Memory B cell (primary cell): ENCODE results near the gene SORCS2.

Experiments used
- ATAC-seq: fragments of 150-1000 bp; cut with Tn5 transposase; 2 replicates; pipeline ENCODE4 v1.10.0; 2021; ENCODE audit warnings: low read depth, mild to moderate bottlenecking, moderate library complexity
- DNase-seq, 2 donors: peaks; one replicate each; pipeline ENCODE4 v3.0.0; 2022; ENCODE audit warnings: low spot score in 2 of 2
- H3K27ac Mint-ChIP-seq: one replicate; pipeline ENCODE4 v1.8.0; 2022; ENCODE audit warnings: mild to moderate bottlenecking, moderate library complexity, mixed read lengths
- H3K27me3 Mint-ChIP-seq: one replicate; pipeline ENCODE4 v1.8.0; 2022; ENCODE audit warnings: mixed read lengths
- H3K36me3 Mint-ChIP-seq: one replicate; pipeline ENCODE4 v1.8.0; 2022; ENCODE audit warnings: mild to moderate bottlenecking, mixed read lengths
- H3K4me1 Mint-ChIP-seq: one replicate; pipeline ENCODE4 v1.8.0; 2022; ENCODE audit warnings: mixed read lengths
- H3K4me3 Mint-ChIP-seq: one replicate; pipeline ENCODE4 v1.8.0; 2022; ENCODE audit warnings: mild to moderate bottlenecking, moderate library complexity, mixed read lengths
- H3K9me3 Mint-ChIP-seq: one replicate; pipeline ENCODE4 v1.8.0; 2022; ENCODE audit warnings: mixed read lengths

Gene SORCS2

DNA sequence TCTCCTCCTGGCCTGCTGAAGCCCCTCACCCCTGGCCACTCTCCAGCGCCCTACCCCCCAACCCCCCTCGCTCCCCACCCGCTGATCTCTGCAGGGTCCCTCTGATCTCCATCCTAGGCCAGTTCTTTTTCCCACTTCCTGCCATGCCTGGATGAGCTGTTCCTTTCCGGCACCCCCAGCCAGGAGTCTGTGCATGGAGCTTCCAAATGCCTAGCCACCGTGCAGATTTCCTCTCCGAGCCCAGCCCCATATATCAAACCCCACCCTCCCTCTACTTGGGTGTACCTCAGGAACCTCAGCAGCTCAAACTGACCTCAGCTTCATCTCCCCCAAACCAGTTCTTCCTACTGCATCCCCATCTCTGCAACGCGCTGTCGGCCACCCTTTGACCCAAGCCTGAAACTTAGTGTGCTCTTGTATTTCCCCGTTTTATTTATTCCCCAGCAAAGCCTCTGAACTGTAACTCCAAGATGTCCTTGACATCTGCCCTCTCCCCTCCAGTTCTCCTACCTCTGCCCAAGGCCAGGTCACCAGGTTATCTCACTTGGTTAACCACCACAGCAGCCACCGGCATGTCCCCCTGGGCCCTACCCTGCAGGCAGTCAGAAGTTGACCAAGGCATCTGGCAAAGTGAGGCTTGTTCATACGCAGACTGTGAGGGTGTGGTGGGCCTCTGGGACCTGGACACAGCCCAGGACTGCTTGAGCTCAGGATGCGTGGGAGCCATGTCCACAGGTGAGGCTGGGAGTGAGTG, 437.3 kb downstream of the SORCS2 start:
- no peak overlapping the region for H3K4me3 Mint-ChIP-seq

DNA sequence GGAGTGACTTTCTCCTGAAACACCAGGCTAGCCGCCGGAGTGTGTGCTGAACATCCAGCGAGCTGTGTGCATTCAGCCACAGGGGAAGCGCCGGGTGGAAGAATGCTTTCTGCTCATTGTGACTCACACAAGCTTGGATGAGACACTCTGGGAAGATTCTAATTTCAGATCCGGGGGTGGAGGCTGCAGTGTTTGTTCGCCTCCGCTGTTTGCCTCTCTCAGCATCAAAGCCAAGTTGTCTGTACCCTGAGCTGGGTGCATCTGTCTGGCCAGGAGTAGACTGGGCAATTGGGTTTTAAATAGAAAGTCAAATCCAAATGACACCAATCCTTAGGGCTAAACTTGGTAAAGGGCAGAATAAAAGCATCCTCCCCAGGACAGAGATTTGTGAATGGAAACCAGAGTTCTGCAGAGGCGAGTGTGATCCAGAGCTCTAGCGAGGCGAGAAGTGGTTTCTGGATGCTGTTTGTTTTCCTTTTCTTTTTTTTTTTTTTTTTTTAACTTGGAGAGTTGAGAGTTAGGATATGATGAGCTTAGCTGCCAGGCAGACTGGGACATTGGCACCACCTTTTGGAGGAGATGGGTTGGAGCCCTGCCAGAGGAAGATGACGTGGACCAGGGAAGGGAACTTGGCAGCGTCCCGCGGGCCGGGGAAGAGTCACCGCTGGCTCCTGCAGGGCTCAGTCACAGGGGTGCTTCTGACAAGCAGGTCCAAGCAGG, 438.4 kb downstream of the SORCS2 start:
- Mint-ChIP-seq H3K4me3 (no peak overlapping the region), H3K27ac (no peak overlapping the region), H3K36me3 (peaks cover 3% of the 10 kb centered on the region), H3K27me3 (peaks cover 2% of the 10 kb centered on the region), H3K4me1 (no peaks in the 10 kb centered on the region), H3K9me3 (peaks cover 3% of the 10 kb centered on the region)
- ATAC-seq = no peak
- DNase-seq = no peak

More for the DNA sequence above, 437.3 kb downstream of the SORCS2 start:
- no peak overlapping the region for H3K27ac Mint-ChIP-seq
- peaks cover 5% of the 10 kb centered on the region for H3K27me3 Mint-ChIP-seq
- H3K36me3 Mint-ChIP-seq = peaks cover 3% of the 10 kb centered on the region
- peaks cover 6% of the 10 kb centered on the region for H3K9me3 Mint-ChIP-seq
- DNase-seq (no peak), ATAC-seq (no peak)
- no peaks in the 10 kb centered on the region for H3K4me1 Mint-ChIP-seq

DNA sequence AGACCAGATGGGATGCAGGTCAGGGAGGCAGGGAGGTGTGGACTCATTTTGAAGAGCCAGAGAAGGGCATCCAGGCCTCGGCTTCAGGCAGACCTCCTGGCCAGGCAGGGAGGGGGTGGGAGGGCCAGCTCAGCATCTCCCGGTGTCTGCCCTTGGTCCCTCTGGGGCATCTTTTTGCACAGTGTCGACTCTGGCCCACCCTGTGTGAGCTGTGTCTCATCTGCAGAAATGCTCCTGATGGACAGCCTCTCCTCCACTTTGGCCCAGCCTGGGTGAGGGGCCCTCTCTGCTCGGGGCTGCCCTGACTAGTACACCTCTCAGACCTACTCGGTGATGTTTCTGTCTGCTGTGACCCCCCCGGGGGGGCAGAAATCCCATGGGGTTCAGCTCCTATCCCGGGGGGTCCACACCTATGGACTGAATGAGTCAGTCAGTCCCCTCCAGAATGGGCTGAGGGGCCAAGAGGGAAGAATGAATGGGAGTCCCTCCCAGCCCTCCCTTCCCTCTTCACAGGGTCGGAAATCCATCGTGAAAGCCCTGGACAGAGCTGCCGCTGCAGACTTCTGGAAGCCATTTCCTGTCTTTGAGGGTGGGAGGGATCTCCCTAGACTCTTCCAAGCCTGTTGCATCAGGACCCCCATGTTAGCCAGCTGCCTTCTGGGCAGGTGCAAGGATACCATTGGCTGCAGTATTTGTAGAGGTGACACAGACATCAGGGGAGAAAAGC, 439.1 kb downstream of the SORCS2 start:
- Mint-ChIP-seq H3K36me3 (peaks cover 3% of the 10 kb centered on the region), H3K27me3 (peaks cover 2% of the 10 kb centered on the region), H3K9me3 (peaks cover 3% of the 10 kb centered on the region), H3K4me1 (no peaks in the 10 kb centered on the region), H3K27ac (no peak overlapping the region), H3K4me3 (no peak overlapping the region)
- DNase-seq = no peak
- no peak for ATAC-seq

DNA sequence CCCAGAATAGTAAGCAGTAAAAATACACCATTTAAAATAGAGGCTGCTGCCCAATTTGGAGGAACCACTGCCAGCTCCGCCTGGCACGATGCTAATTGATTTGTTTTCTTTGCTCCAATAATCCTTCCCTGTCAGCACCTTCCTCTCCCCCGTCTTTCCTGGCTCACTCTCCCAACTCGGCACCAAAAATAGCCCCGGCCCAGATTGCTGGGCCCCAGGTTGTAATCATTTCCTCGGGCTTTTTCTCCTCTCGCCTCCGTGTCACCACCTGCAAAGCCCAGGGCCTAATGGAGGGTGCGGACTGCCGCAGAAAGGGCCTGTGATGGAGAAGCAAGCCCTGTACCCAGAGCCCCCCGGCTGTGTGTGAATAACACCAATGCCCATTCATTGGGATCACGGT, 440.0 kb downstream of the SORCS2 start:
- H3K36me3 Mint-ChIP-seq = peaks cover 3% of the 10 kb centered on the region
- ATAC-seq (no peak), DNase-seq (no peak)
- no peaks in the 10 kb centered on the region for H3K4me1 Mint-ChIP-seq
- peaks cover 3% of the 10 kb centered on the region for H3K9me3 Mint-ChIP-seq
- peaks cover 2% of the 10 kb centered on the region for H3K27me3 Mint-ChIP-seq
- no peak overlapping the region for H3K27ac Mint-ChIP-seq
- no peak overlapping the region for H3K4me3 Mint-ChIP-seq

DNA sequence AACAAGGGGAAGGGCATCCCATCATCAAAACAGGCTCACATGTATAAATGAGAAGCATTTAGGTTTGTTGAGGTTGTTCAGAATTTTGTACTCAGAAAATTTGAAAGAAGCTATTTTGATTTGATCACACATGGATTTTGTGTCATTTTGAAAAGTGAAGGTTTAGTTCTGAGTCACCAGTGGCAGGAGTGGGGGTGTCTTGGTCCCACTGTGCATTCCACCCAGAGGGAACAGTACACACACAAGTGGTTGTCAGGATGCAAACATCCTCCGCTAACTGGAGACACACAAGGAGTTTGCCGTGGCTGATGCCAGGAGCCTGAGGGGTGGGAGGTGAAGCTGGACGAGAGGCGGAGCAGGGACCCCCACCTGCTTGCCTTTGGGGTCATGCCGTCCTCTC, 440.6 kb downstream of the SORCS2 start:
- peaks cover 2% of the 10 kb centered on the region for H3K27me3 Mint-ChIP-seq
- no peak overlapping the region for H3K27ac Mint-ChIP-seq
- H3K4me3 Mint-ChIP-seq = no peak overlapping the region
- H3K4me1 Mint-ChIP-seq = no peaks in the 10 kb centered on the region
- peaks cover 3% of the 10 kb centered on the region for H3K9me3 Mint-ChIP-seq
- H3K36me3 Mint-ChIP-seq = peaks cover 3% of the 10 kb centered on the region
- DNase-seq (no peak), ATAC-seq (no peak)

DNA sequence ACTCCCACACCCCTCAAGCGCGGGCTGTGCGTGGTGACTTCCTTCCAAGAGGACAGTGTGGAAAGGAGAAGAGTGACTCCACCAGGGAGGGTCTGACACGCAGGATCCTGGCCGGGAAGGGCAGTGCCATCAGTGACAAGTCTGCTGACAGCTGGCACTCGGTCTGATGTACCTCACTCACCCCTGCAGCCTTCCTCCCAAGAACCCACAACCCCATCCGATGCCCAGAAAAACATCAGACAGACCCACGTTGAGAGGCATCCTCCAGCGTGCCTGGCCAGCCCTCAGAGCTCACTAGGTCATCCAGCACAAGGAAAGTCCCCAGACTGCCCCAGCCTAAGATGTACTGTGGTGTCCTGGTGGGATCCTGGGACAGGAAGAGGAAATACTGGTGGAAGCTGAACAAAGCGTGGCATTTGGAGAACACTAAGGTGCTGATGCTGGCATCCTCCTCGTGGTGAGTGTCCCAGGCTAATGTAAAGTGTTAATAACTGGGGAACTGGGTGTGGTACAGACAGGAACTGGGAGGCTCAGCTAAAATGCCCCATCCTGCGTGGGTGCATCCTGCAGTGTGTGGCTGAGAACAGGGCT, 442.4 kb downstream of the SORCS2 start:
- Mint-ChIP-seq H3K4me1 (no peaks in the 10 kb centered on the region), H3K36me3 (peaks cover 1% of the 10 kb centered on the region), H3K27ac (no peak overlapping the region), H3K9me3 (peaks cover 2% of the 10 kb centered on the region), H3K27me3 (peaks cover 2% of the 10 kb centered on the region), H3K4me3 (no peak overlapping the region)
- DNase-seq (no peak), ATAC-seq (no peak)

DNA sequence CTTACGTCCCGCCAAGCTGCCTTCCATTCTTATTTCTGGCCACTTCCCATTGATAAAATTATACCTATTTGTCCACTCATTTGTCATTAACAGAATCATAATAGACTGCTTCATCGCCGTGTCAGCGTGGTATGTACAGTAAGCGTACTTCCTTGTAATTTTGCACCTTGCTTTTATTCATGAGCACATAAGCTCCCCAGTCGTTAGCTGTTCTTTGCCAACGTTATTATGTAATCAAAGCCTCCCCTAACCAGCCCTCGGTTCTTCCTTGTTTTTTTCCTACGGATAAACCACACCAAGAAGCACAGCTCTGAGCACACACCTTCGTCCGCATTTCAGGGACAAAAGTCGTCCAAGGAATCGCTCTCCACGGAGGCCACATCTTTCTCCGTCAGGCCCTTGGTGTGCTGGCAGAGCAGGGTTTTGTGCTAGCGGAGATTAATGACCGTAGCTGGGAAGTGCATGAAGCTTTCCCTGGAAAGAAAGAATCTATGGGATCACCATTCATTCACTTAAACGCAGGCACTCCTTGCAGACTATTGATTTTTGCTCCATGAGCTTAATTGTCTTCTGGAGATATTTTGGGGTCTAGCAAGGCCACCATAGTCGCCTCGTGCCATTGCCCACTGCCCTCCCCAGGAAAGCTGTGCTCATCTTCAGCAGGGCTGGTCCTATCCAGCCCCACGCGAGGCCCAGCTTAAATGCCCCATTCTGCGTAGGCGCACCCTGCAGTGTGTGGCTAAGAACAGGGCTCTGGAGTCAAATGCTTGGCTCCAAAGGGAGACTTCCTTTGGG, 443.3 kb downstream of the SORCS2 start:
- Mint-ChIP-seq H3K36me3 (no peaks in the 10 kb centered on the region), H3K4me1 (no peaks in the 10 kb centered on the region), H3K27ac (no peak overlapping the region), H3K9me3 (no peaks in the 10 kb centered on the region), H3K27me3 (peaks cover 2% of the 10 kb centered on the region), H3K4me3 (no peak overlapping the region)
- ATAC-seq = no peak
- DNase-seq = no peak

DNA sequence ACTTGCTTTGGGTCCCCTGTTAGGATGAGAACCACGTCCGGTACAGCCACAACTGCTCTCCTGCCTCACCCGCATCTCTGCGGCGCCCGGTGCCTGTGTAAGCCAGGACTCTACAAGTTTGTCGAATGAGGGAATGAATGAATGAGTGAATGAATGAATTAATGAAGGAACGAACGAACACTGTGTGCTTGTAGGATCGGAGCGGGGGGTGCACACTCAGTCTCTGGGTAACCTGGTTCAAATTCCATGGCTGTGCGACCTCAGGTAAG, 443.8 kb downstream of the SORCS2 start:
- no peaks in the 10 kb centered on the region for H3K36me3 Mint-ChIP-seq
- ATAC-seq (no peak), DNase-seq (no peak)
- H3K4me1 Mint-ChIP-seq = no peaks in the 10 kb centered on the region
- H3K4me3 Mint-ChIP-seq = no peak overlapping the region
- no peak overlapping the region for H3K27ac Mint-ChIP-seq
- H3K9me3 Mint-ChIP-seq = no peaks in the 10 kb centered on the region
- H3K27me3 Mint-ChIP-seq = no peaks in the 10 kb centered on the region

DNA sequence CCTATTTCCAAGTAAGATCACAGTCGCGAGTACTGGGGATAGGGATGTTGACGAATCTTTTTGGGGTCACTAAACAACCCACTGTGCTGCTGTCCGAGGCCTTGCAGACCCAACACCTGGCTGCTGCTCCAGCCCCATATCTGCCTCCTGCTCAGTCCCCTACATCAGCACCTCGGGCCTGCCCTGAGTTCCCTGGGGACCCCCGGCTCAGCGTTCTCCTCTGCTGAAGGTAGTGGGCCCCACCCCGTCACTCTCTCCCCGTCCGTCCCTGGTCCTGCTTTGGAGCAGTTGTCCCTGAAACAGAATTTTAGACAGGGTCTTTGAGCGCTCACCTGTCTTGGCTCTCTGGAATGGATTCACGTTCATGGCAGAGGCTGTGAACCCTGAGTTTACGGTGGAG, 444.8 kb downstream of the SORCS2 start:
- no peak for DNase-seq
- no peaks in the 10 kb centered on the region for H3K4me1 Mint-ChIP-seq
- no peak overlapping the region for H3K27ac Mint-ChIP-seq
- H3K4me3 Mint-ChIP-seq = no peak overlapping the region
- no peaks in the 10 kb centered on the region for H3K36me3 Mint-ChIP-seq
- ATAC-seq = no peak
- peaks cover 4% of the 10 kb centered on the region for H3K9me3 Mint-ChIP-seq
- peaks cover 3% of the 10 kb centered on the region for H3K27me3 Mint-ChIP-seq

DNA sequence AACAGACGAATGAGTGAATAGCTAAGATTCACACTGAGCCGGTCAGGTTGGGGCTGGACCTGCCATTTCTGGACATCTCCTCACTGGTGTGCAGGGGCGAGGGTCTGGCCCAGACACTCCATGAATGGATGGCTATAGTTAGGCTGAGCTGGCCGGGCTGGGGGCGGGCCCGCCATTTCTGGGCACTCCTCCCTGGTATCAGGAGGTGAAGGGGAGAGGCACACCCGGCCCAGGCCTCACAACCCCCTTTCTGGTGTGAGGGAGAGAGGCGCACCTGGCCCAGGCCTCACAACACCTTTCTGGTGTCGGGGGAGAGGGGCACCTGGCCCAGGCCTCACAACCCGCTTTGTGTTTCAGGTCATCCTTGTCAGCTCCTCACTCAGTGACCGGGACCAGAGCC, 445.6 kb downstream of the SORCS2 start:
- Mint-ChIP-seq H3K9me3 (peaks cover 4% of the 10 kb centered on the region), H3K4me3 (no peak overlapping the region), H3K27me3 (peaks cover 3% of the 10 kb centered on the region), H3K4me1 (no peaks in the 10 kb centered on the region), H3K27ac (no peak overlapping the region), H3K36me3 (no peaks in the 10 kb centered on the region)
- ATAC-seq (no peak), DNase-seq (no peak)

DNA sequence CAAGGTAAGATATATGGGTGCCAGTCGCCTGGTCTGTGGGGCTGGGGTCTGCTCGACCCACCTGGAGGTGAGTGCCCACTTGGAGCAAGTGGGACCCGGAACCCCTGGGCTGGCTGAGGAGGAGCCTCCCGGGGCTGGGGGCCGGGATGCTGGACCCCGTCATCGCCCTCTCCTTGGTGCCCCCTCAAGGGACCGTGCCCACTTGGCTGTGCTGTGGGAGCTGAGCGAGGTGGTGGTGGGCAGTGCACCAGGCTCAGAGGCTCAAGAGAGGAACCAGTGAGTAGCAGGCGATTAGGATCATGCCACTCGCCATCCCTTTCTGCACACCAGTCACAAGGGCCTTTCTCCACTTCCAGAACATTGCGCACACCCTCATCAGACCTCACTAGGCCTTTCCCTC, 446.2 kb downstream of the SORCS2 start:
- Mint-ChIP-seq H3K9me3 (peaks cover 4% of the 10 kb centered on the region), H3K4me1 (no peaks in the 10 kb centered on the region), H3K36me3 (no peaks in the 10 kb centered on the region), H3K27ac (no peak overlapping the region), H3K4me3 (no peak overlapping the region), H3K27me3 (peaks cover 3% of the 10 kb centered on the region)
- no peak for DNase-seq
- ATAC-seq = no peak

DNA sequence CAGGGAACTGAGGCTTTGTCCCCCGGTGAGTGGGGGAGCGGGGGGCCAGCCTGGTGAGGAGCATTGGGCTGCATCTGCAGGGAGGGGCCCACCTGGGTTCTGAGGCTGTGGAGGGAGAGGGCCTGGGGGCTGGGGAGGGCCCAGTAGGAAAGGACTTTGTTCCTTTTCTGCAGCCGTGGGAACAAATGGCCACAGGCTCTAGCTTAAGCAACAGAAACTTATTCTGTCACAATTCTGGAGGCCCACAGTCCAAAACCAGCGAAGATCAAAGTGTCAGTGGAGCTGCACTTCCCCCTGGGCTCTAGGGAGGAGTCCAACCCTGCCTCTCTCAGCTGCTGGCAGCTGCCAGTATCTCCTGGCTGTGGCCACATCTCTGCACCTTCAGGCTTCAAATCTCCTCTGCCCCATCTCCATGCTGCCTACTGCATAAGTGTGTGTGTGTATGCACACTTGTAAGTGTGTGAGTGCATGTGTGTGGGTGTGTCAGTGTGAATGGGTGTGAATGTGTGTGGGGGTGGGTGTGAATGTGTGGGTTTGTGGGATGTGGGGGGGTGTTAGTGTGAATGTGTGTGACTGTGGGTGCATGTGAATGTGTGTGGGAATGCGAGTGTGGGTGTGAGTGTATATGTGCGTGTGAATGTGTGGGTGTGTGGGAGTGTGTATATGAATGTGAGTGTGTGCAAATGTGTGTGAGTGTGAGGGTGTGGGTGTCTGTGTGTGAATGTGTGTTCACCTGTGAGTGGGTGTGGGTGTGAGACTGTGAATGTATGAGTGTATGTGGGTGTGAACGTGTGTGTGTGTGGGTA, 446.8 kb downstream of the SORCS2 start:
- no peak overlapping the region for H3K27ac Mint-ChIP-seq
- DNase-seq (no peak), ATAC-seq (no peak)
- H3K9me3 Mint-ChIP-seq = peaks cover 4% of the 10 kb centered on the region
- H3K36me3 Mint-ChIP-seq = no peaks in the 10 kb centered on the region
- no peaks in the 10 kb centered on the region for H3K4me1 Mint-ChIP-seq
- H3K4me3 Mint-ChIP-seq = no peak overlapping the region
- H3K27me3 Mint-ChIP-seq = peaks cover 3% of the 10 kb centered on the region

DNA sequence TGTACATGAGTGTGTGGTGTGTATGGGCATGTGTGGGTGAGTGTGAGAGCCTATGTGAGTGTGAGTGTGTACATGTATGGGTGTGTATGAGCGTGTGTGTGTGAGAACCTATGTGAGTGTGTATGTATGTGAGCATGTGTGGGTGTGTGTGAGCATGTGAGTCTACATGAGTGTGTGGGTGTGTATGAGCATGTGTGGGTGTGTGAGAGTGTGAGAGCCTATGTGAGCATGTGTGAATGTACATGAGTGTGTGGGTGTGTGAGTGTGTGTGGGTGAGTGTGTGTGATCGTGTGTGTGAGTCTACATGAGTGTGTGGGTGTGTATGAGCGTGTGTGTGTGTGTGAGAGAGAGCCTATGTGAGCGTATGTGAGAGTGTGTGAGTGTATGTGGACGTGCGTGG, 447.8 kb downstream of the SORCS2 start:
- no peak for DNase-seq
- no peak overlapping the region for H3K4me3 Mint-ChIP-seq
- H3K27ac Mint-ChIP-seq = no peak overlapping the region
- no peaks in the 10 kb centered on the region for H3K4me1 Mint-ChIP-seq
- peaks cover 4% of the 10 kb centered on the region for H3K9me3 Mint-ChIP-seq
- H3K27me3 Mint-ChIP-seq = peaks cover 3% of the 10 kb centered on the region
- H3K36me3 Mint-ChIP-seq = no peaks in the 10 kb centered on the region
- ATAC-seq = no peak
